C4-2B (cell line): ENCODE data around the gene RBFOX2.

ENCODE experiments used
- H3K27ac ChIP-seq: fragments of 450-650 bp; 2 replicates; pipeline ENCODE4 v1.5.1; 2017
- CTCF ChIP-seq: fragments of 450-650 bp; conservative IDR thresholded peaks from 2 replicates; pipeline ENCODE4 v1.5.1; 2017; ENCODE audit warnings: mild to moderate bottlenecking
- ZFX ChIP-seq: fragments of 450-650 bp; IDR thresholded peaks from 2 replicates; pipeline ENCODE4 v1.6.1; 2017

RBFOX2 gene

DNA sequence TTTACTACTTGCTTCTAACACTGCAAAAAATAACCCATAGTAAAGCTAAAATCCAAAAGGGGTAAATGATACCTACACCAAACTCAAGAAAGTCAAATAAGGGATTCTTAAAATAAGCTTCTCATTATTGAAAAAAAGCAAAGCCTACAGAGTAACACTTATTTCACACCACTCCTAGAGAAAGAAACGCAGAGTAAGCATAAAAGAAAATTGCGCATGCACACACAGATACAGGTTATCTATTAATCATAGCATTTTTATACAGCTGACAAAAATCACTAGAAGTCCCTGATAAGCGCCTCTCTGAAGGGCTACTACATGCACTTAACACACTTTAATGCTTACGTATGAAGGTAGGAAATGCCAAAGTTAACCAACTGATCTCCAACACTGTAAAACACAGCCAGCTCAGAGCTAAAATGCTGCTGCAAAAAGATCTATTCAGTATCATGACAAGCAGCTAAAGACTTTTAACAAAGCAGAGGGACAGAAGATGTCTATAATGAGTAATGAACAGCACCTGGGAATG, 14.0 kb downstream of the RBFOX2 start:
- no peak overlapping the region for H3K27ac ChIP-seq
- TF ChIP-seq CTCF (no peak), ZFX (no peak)

DNA sequence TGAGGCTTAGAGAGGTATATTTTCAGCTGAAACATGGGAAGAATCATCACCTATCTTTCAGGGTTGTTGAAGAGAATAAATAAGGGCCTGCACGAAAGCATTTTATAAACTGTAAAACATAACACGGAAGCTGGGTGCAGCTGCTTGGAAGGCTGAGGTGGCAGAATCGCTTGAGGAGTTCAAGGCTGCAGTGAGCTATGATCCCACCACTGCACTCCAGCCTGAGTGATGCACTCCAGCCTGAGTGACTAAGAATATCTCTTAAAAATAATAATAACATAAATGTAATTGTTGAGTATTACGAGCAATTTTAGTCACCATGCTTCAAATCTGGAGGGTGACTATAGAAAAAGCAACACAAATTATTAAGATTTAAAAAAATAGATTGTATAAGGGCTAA, 16.3 kb downstream of the RBFOX2 start:
- TF ChIP-seq CTCF, result no peak
- TF ChIP-seq ZFX, result no peak
- H3K27ac ChIP-seq, result no peak overlapping the region

DNA sequence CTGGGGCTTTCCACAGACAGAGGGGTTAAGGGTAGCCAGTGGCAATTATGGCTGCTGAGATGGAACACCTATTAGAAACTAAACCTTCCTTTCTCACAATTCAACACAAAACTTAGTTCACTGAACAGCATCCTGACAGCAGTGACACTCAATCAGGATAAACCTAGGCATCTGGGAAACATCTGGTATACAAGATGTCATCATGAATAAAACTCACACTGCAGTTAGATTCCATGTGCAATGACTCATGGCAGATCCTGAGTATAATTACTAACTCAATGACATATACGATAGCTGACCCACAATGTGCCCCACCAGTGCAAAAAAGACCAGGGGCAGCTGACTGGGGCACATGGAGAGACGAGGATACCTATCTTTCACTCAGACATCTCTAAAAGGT, 17.7 kb downstream of the RBFOX2 start:
- no peak for TF ChIP-seq CTCF
- no peak for TF ChIP-seq ZFX
- no peak overlapping the region for H3K27ac ChIP-seq

- H3K27ac ChIP-seq, result no peak overlapping the region
- TF ChIP-seq CTCF, result no peak
- no peak for TF ChIP-seq ZFX
Measured at GRCh38 chr22:36010090-36010489, 18.5 kb downstream of the RBFOX2 start.

- no peak for TF ChIP-seq CTCF
- TF ChIP-seq ZFX, result no peak
- H3K27ac ChIP-seq, result no peak overlapping the region
Measured at GRCh38 chr22:36009085-36009484, 19.5 kb downstream of the RBFOX2 start.

- no peak overlapping the region for H3K27ac ChIP-seq
- TF ChIP-seq CTCF (no peak), ZFX (no peak)
Measured at GRCh38 chr22:36008565-36008964, 20.1 kb downstream of the RBFOX2 start.

DNA sequence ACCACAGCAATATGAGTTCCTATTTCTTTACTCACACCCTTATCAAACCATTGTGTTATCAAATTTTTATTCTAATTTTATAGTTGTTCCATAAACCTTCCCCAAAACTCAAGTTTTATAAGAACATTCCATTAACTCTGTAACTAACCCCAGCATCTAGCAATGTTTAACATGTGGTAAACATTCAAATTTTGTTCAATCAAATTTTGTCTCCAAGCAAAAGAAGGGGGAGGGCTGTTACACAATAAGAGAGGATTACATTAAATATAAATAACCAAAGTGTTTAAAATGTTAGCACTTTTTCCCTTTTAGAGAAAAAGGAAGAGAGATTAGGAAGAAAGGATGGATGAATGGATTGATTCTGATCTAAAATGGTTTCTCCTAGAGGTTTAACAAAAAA, 20.5 kb downstream of the RBFOX2 start:
- TF ChIP-seq ZFX, result no peak
- TF ChIP-seq CTCF, result no peak
- no peak overlapping the region for H3K27ac ChIP-seq
